Astrocyte (in vitro differentiated cells and primary cell): ENCODE results near the gene COA4.

Experiments
- CTCF ChIP-seq: IDR thresholded peaks from 2 replicates; pipeline ENCODE4 v1.5.1; 2011; ENCODE audit warnings: low read depth, mild to moderate bottlenecking, inconsistent platforms, low read length, moderate library complexity; ENCODE audit not compliant: insufficient read depth
- EZH2 ChIP-seq: IDR thresholded peaks from 2 replicates; pipeline ENCODE4 v1.6.1; 2012; ENCODE audit warnings: mild to moderate bottlenecking, low read length, inconsistent platforms; ENCODE audit not compliant: insufficient read depth

- no peak for TF ChIP-seq CTCF
- no peak for TF ChIP-seq EZH2
Observed at GRCh38 chr11:73894725-73895335, 18.2 kb upstream of the COA4 start.
